Hematopoietic multipotent progenitor cell treated with erythropoietin and hydrocortisone succinate and interleukin-3 and kit ligand, for 17 days (in vitro differentiated cells): ENCODE measurements around the gene INTS13.
"Not testable (repeated sequence)": the region's sequence is repeated elsewhere in the genome, so short reads cannot be mapped to it uniquely, and the experiment has no call there.

ENCODE experiments used
- DNase-seq: peaks from one replicate; pipeline ENCODE4 v3.0.0-alpha.2; 2015; ENCODE audit warnings: low spot score

The INTS13 gene, protein sequence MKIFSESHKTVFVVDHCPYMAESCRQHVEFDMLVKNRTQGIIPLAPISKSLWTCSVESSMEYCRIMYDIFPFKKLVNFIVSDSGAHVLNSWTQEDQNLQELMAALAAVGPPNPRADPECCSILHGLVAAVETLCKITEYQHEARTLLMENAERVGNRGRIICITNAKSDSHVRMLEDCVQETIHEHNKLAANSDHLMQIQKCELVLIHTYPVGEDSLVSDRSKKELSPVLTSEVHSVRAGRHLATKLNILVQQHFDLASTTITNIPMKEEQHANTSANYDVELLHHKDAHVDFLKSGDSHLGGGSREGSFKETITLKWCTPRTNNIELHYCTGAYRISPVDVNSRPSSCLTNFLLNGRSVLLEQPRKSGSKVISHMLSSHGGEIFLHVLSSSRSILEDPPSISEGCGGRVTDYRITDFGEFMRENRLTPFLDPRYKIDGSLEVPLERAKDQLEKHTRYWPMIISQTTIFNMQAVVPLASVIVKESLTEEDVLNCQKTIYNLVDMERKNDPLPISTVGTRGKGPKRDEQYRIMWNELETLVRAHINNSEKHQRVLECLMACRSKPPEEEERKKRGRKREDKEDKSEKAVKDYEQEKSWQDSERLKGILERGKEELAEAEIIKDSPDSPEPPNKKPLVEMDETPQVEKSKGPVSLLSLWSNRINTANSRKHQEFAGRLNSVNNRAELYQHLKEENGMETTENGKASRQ

DNA sequence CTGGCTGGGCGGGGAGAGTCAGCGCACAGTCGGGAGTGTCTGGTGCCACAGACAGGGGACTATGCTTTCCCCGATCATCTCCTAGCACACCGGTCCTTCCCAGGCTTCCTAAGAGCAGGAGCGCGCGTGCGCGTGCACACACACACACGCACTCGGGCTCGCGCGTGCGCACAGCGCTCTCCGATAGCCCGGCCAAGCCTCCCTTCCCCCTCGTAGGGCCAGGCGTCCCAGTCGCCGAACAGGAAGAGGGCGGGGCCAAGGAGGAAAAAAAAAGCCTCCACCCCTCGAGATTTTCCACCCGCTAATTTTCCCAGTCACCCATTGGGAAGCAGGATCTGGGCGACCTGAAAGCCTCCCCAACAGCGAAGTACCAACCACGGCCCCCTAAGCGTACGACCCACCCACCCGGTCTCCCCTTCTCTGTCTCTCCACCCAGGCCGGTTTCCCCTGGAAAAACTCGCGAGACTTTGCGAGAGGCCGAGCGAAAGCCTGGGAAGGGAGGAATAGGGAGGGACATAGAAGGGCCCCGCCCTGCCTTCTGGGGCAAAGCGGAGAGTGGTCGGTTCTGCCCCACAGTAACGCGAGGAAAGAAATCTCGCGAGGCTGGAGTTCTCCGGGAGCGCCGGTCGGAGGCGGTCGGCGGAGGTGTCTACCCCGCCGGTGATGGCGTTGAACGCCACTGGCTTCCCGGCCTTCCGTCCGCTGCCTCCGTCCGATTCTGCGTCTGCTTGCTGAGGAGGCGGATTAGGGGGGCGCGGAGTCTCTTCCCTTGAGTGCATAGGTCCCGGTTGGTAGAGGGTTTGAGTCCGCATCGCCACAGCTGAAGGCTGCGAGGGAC lies at the start of gene INTS13, which contains the start of gene FGFR1OP2:
Gene INTS13, minus strand, starts transcription at position 119 of the 838 bp plus-strand sequence. CDS start 1,178 bp downstream, outside the sequence.
Gene FGFR1OP2, plus strand, starts transcription at position 608 of the 838 bp plus-strand sequence. CDS start 15,689 bp downstream, outside the sequence.
- DNase-seq: peak; percentile 99

DNA sequence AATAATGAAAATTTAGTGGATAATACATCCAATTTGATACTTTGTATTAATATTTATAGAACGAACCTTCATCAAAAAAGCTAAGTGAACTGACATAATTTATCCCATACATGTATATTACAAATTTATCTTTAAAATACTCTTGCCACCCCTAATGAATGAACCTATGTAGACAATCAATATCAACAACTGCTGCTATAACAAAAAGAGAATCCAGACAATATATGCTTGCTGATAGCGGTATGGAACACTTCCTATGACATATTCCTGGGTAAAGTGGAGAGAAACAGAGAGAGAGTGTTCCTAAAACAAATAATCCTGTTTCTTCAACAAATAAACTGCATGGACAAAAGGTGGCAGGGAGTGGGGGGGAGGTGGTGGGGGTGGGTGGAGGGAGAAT lies 45.1 kb upstream of the INTS13 start:
- DNase-seq: no peak

DNA sequence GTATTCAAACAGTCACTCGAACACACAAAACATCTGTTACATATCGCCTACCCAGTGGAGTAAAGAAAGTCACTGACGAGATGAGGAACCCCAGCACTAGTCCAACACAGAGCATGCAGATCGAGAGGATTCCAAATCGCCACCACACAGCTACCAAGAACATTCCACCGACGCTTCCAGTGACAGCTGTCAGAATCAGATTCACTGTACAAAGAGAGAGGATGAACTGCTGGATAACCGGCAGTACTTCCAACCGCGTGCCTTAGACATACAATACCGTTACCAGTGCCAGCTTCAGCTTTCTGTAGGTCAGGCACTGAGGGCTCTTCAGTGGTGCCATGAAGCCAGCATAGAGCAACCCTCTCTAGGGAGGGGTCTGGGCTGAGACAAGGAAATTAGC lies 42.0 kb upstream of the INTS13 start:
- no peak for DNase-seq

DNA sequence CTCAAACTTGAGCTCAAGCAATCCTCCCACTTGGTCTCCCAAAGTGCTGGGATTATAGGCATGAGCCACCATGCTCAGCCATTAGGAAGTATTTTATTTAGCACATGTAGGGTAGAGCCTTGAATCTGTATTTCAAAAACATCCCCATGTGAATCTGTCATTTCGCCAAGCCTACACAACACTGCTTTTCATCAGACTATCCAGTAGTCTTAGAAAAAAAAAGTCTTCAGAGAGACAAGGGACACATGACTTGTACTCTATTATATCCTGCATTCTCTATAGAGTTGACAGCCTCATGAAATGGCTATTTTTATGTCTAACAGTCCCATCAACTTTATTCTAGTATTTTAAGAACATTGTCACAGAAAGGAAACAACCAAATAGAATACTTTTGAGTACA lies 41.0 kb upstream of the INTS13 start:
- no peak for DNase-seq

DNA sequence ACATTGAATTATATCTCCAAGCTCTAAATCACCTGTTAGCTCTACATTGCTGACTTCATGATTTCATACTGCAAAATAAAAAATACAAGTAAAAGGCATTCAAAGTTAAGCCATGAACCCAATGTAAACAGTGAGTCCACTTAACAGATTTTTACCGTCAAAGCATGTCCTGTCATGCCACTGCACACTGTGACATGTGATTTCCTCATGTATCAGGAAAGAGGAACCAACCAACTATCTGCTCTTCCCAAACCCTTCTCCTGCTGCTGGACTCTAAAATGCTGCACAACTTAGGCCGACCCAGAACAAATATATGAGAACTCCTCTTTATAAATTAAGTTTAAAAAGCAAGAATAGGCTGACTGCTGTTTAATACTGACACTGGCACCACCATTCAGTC lies 38.9 kb upstream of the INTS13 start:
- no peak for DNase-seq

DNA sequence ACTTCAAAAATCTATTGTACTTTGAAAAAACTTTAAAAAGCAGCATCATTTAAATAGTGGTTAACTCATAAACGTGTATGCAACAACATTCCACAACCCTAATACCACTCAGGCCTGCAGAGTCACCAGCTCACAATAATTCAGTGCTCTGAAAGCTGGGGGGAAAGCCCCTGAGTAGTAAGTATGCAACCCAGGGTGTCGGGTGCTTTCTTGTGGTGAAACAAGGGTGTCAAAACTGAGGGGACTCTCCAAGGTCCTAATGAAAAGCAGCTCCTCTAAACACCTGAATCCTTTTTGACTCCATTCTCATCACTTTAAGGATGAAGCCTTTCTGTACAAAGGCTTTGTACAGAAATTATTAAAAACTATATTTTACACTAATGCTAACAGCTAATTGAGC lies 34.2 kb upstream of the INTS13 start:
- no peak for DNase-seq

DNA sequence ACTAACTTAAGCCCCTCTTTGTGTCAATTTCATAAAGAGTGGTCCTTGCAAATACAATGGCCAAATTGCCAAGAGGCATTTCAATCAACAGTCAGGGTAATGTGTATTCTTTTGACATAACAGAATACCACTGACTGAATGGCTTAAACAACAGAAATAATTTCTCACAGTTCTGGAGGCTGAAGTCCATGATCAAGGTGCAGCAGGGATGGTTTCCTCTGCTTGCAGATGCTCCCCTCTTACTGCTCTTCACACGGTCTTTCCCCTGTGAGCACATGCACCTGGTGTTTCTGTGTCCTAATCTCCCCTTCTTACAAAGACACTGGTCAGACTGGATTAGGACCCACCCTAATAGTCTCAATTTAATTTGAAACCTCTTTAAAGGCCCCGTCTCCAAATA lies 32.4 kb upstream of the INTS13 start:
- DNase-seq: no peak

DNA sequence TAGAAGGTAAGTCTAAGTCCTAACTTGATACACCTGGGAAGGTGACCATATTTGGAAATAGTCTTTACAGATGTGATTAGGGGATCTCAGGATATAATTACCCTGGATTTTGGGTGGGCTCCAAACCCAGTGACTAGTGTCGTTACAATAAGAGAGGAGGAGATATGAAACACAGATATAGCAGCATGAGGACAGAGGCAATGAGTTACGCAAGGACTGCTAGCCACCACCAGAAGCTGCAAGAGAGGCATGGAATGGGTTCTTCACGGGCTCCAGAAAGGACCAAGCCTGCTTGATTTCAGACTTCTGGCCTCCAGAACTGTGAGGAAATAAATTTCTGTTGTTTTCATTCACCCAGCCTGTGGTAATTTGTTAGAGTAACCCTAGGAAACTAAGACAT lies 29.1 kb upstream of the INTS13 start:
- no peak for DNase-seq

DNA sequence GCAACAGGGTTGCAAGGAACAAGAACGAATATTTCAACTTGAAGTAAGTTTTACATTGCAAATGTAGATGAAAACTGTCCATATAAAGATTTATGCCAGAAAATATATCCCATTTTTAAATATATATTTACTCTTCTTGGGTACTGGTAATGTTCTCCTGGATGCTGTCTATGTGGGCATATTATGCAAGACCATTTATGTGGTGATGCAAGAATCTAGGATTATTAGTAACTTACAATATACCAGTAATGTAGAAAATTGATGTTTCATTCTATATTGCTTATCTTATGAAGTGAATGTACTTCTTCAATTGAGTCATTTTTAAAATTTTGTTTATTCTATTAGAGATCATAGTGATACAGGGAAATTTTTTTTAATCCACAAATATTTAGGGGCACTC lies 25.6 kb upstream of the INTS13 start:
- DNase-seq: no peak

DNA sequence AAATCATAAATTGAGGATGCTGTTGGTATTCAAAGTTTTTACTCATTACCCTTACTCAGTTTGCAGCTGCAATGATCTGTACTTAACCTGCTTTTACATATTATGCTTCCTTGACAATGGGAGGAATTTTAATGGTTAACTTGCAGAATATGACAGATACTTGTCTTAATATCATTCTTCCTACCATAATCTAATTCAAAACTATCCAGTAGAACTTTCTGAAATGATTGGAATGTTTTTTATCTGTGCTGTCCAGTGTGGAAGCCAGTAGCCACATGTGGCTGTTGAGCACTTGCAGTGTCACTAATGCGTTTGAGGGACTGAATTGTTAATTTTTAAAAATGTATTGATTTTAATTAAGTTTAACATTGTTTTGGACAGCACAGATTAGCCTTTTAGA lies 24.0 kb upstream of the INTS13 start:
- no peak for DNase-seq

DNA sequence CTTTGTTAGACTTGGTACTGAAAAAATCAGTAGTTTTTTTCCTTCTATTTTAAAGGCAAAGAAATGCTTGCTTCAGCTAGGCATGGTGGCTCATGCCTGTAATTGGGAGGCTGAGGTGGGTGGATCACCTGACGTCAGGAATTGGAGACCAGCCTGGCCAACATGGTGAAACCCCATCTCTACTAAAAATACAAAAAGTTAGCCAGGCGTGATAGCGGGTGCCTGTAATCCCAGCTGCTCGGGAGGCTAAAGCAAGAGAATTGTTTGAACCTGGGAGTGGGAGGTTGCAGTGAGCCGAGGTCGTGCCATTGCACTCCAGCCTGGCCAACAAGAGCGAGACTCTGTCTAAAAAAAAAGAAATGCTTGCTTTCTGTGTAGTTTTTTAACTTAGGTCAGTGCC lies 23.6 kb upstream of the INTS13 start:
- DNase-seq: not testable (repeated sequence)

DNA sequence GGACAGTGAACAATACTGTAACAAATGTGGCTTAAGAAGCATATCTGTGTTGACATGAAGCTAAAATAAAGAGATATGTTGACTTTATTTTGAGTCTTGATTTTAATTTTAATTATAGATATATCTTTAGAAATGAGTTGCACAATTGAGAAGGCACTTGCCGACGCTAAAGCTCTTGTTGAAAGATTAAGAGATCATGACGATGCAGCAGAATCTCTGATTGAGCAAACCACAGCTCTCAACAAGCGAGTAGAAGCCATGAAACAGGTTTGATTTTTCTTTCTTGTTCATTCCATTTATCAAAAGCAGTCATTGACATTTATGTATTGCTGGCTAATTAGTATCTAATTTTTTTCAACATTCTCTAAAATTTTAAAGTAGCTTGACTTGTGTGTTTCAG lies 16.2 kb upstream of the INTS13 start:
- no peak for DNase-seq

DNA sequence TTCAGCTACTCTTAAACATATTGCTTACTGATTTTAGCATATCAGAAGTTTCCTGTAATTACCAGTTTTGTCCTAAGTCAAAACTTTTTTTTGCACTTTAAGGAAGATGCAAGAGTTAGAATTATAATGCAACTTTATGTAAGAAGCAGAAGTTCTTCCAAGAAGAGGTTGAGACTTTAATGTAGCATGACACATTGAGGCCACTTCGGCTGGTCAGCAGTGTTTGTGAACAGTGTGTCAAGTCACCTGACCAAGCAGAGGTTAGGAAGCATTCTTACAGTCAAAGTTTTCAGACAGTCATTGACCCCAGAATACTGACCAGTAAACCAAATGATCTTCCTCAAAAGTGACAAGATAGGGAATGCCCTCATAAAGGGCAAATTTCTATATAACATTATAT lies 15.7 kb upstream of the INTS13 start:
- DNase-seq: no peak

DNA sequence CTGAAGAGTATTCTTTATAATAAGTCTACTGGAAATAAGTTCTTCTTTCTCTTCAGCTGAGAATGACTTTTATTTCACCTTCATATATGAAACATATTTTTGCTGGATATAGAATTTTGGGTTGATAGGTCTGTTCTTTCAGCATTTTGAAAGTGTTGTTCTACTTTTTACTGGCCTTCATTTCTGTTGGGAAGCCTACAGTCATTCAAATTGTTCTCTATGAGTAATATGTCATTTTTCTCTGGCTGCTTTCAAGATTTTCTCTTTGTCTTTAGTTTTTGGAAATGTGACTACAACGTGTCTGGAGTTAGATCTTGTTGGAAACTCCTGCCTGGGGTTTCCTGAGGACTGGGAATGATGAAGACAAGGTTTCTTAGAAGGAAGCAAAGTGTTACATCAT lies 10.5 kb upstream of the INTS13 start:
- DNase-seq: no peak

DNA sequence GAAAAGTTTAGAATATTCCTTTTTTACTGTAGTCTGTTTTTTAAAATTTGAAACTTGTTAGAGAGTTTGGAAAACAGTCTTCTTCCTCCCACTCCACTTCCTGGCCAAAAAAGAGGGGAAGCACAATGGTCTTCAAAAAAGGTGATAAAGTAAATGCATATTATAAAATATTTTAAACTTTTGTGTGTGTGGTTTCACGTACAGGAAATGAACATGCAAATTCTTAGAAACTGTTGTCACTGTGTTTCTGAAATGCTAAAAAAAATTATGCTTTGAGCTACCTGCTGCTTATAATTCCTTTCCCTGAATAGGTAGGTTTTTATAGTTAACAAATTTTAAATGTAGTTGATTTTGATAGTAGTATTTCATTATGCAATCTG lies 3.4 kb upstream of the INTS13 start:
- no peak for DNase-seq

DNA sequence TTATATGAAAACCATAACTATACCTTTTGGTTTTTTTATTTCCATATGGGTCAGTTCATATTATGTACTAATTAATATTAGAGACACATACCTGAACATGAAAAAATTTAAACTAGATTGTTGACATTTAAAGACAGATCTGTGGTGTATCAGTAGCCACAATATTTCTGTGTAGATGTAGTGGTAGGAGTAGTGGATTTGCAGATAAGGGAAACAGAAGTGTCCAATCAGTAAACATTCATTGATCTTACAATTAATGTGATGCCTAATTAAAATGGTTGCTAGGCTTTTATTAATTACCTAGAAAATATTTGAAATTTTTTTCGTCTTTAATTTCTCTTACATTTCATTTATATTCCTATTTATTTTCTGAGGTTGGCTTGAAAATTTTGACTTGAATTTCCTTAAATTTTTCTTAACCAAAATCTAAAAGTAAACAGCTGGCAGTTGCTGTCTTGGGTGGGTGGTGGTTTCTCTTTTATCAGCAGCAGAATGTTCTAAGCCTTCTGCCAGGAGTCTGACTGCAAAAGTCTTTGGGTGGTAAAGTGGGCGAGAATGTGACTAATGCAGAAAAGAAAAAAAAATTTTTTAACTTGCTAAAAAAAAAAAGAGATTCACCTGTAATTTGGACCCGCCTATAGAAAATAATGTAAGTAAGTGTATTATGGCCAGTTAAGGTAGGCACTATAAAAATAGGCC lies 2.9 kb upstream of the INTS13 start:
- peak; percentile 80 for DNase-seq

DNA sequence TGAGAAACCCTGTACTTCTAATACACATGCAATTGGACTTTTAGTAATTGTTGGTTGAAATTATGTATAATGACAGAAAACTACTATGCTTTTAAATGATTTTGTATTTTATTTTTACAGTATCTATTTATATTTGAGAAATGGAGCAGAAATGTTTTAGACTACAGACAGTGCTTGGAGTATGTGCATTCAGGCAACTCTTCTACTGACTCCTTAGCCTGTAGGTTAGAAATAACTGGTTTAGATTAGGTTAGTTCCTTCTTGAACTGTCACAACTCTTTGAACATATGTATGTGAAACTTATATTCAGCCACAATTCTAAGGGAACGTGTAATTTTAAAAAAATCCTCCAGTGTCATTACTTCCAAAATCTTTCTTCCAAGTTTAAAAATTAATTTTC lies 2.2 kb upstream of the INTS13 start:
- no peak for DNase-seq

DNA sequence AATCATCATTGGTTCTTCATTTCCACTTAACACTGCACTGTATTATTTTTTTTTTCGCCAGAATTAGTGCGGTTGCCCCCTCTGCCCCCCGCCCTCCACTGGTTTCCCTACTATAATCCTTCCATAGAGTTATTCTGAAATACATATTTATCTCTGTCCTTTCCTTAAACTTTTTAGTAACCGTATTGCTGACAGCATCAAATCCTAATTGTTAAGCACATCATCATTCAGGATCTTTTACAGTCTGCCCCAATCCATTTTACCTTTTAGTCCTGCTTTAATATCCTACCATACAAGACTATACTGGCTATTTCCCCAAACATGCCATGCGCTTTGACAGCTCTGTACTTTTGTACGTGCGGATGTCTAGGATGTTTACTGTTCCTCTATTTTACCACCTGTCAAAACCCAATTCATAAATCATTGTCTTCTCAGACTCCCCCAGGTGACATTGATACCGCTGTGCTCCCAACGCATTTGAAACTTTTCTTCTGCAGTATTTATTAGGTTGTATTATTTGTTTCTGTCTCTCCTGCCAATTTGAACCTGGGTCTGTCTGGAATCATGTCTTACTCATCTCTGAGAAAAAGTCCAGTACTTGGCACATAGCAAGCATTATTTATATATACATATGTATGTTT lies 1.5 kb upstream of the INTS13 start:
- peak; percentile 67 for DNase-seq

DNA sequence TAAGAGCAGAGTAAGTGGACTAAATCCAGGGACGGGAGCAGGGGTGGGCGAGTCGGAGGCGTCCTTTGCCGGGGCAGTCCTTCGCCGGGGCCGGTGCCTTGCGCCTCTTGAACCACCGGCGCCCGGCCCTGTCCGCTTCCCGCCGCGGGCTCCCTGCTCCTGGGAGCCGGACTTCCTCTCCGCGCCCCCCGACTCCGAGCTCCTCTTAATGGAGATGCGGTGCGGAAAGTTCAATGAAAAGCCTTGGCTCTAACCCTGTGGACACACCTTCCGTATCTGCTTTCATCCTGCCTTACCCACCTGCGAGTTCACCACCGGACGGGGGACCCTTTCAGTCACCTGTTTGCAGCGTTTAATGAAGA lies 901 bp upstream of the INTS13 start:
- DNase-seq: peak; percentile 68

DNA sequence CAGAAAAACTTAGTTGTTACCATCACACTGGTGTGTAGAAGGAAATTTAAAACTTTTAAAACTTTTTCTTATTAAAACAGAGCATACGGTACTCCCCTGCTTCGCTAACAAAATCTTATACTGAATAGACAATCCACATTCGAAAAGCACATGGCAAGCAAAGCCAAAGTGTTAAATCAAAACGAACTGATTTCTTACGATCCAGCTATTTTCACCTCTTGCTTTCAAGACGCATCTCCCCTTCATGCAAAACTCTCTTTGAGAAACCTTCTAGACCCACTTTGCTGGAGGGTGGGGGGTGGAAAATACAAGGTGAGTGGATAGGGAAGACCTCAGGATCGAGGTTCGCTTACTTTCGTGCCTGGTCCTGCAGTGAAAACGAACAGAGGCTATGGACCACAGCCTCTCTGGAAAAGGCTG lies 328 bp downstream of the INTS13 start:
- no peak for DNase-seq
